H1 (cell line): ENCODE measurements around the gene STAMBPL1. TPM values are rescaled to one million over a fixed set of nuclear protein-coding genes. Genes with fewer than 3 reads are reported as not detected.

Experiments
- CTCF ChIA-PET: fragments of 300-600 bp; sonication (Branson Sonifier 250); formaldehyde crosslinking; loops from one replicate; lab custom pipeline; 2021; ENCODE audit not compliant: partially characterized antibody; lab: Charles Lee
- POLR2A ChIA-PET: fragments of 300-600 bp; sonication (Branson Sonifier 250); formaldehyde crosslinking; loops from one replicate; lab custom pipeline; 2021; ENCODE audit warnings: inconsistent platforms; ENCODE audit not compliant: partially characterized antibody; lab: Charles Lee
- DNase-seq, 2 experiments: peaks; one replicate each; pipeline versions ENCODE4 v3.0.0 to v3.0.0-alpha.2; 2010 to 2022; ENCODE audit warnings: low spot score in 2 of 2, low read depth in 1 of 2, mixed read lengths in 1 of 2
- FAIRE-seq: peaks from 2 replicates; lab custom pipeline; 2011; peaks lifted over from hg19 to GRCh38; lab: Jason Lieb, UNC
- H2AFZ ChIP-seq: 2 replicates; pipeline ENCODE4 v1.8.1; 2012; ENCODE audit warnings: low read length, inconsistent platforms
- H2AK5ac ChIP-seq: 2 replicates; pipeline ENCODE4 v1.6.1; 2013; ENCODE audit warnings: low read depth, low read length
- H2BK120ac ChIP-seq: replicated peaks from 2 replicates; pipeline ENCODE3; 2013; ENCODE audit warnings: low read depth, low read length, inconsistent platforms
- H2BK12ac ChIP-seq: 2 replicates; pipeline ENCODE4 v1.6.1; 2013; ENCODE audit warnings: low read depth, low read length
- H2BK15ac ChIP-seq: 2 replicates; pipeline ENCODE4 v1.6.1; 2013; ENCODE audit warnings: low read length
- H2BK20ac ChIP-seq: 2 replicates; pipeline ENCODE4 v1.6.1; 2013; ENCODE audit warnings: low read length
- H2BK5ac ChIP-seq: 2 replicates; pipeline ENCODE4 v1.6.1; 2013; ENCODE audit warnings: low read depth, low read length
- H3K14ac ChIP-seq: 2 replicates; pipeline ENCODE4 v1.6.1; 2013; ENCODE audit warnings: inconsistent platforms; ENCODE audit not compliant: insufficient read length
- H3K18ac ChIP-seq: 2 replicates; pipeline ENCODE4 v1.6.1; 2013; ENCODE audit warnings: low read length; ENCODE audit errors: extremely low read depth
- H3K23ac ChIP-seq: 2 replicates; pipeline ENCODE4 v1.6.1; 2013; ENCODE audit warnings: inconsistent platforms; ENCODE audit not compliant: insufficient read length
- H3K23me2 ChIP-seq: 2 replicates; pipeline ENCODE4 v1.6.1; 2013; ENCODE audit warnings: low read depth, low read length
- H3K27ac ChIP-seq: 2 replicates; pipeline ENCODE4 v1.6.1; 2011; ENCODE audit warnings: low read depth, low read length, inconsistent platforms
- H3K27me3 ChIP-seq, 4 experiments: replicated peaks in 1 of 4; 1 replicate in 1 of 4; 2 replicates in 3 of 4; pipeline versions ENCODE4 v1.6.1 to v1.8.1; 2011 to 2013; ENCODE audit warnings: low read length in 3 of 4, mild to moderate bottlenecking in 3 of 4, inconsistent platforms in 2 of 4, mixed read lengths in 2 of 4, moderate library complexity in 1 of 4; ENCODE audit not compliant: control insufficient read depth in 3 of 4, insufficient read depth in 3 of 4; ENCODE audit errors: extremely low read depth in 1 of 4
- H3K36me3 ChIP-seq, 4 experiments: 2 replicates each; pipeline versions ENCODE4 v1.6.1 to v1.8.1; 2011 to 2013; ENCODE audit warnings: mild to moderate bottlenecking in 4 of 4, low read length in 3 of 4, moderate library complexity in 2 of 4, control low read depth in 1 of 4, inconsistent platforms in 1 of 4; ENCODE audit not compliant: insufficient read depth in 4 of 4, control insufficient read depth in 2 of 4
- H3K4ac ChIP-seq: replicated peaks from 2 replicates; pipeline ENCODE3; 2013; ENCODE audit warnings: low read length, low read depth, mixed read lengths, inconsistent platforms; ENCODE audit not compliant: insufficient read length
- H3K4me1 ChIP-seq, 4 experiments: replicated peaks in 1 of 4; 1 replicate in 1 of 4; 2 replicates in 3 of 4; pipeline versions ENCODE4 v1.6.1 to v1.8.1; 2011 to 2013; ENCODE audit warnings: low read length in 3 of 4, inconsistent platforms in 2 of 4, mixed read lengths in 1 of 4; ENCODE audit not compliant: insufficient read depth in 4 of 4, control insufficient read depth in 3 of 4
- H3K4me2 ChIP-seq, 2 experiments: 2 replicates each; pipeline versions ENCODE4 v1.6.1 to v1.8.1; 2011 to 2013; ENCODE audit warnings: low read depth in 2 of 2, low read length in 2 of 2, control low read depth in 1 of 2, inconsistent platforms in 1 of 2, mild to moderate bottlenecking in 1 of 2; ENCODE audit not compliant: insufficient read depth in 1 of 2
- H3K4me3 ChIP-seq, 4 experiments: fragments of 200-600, 300-600 bp in 1 of 4; sonication (generic), shearing (Covaris generic), sonication (Bioruptor Twin) in 1 of 4; 2 replicates each; pipeline versions ENCODE4 v1.5.1 to v1.8.1; 2011 to 2016; ENCODE audit warnings: low read length in 4 of 4, low read depth in 3 of 4, control low read depth in 2 of 4, inconsistent platforms in 2 of 4, mild to moderate bottlenecking in 2 of 4, mixed read lengths in 1 of 4, moderate library complexity in 1 of 4; ENCODE audit not compliant: insufficient read depth in 2 of 4; ENCODE audit errors: extremely low read depth in 1 of 4
- H3K56ac ChIP-seq: replicated peaks from 2 replicates; pipeline ENCODE3; 2013; ENCODE audit warnings: low read depth, mild to moderate bottlenecking, mixed read lengths, low read length, inconsistent platforms; ENCODE audit not compliant: insufficient read length
- H3K79me1 ChIP-seq: 2 replicates; pipeline ENCODE4 v1.6.1; 2013; ENCODE audit warnings: low read depth, low read length, control low read depth
- H3K79me2 ChIP-seq, 2 experiments: 2 replicates each; pipeline versions ENCODE4 v1.6.1 to v1.8.1; 2012 to 2013; ENCODE audit warnings: low read length in 2 of 2, mild to moderate bottlenecking in 2 of 2, inconsistent platforms in 1 of 2; ENCODE audit not compliant: insufficient read depth in 2 of 2, control insufficient read depth in 1 of 2
- H3K9ac ChIP-seq, 4 experiments: replicated peaks in 1 of 4; 1 replicate in 1 of 4; 2 replicates in 3 of 4; pipeline versions ENCODE4 v1.6.1 to v1.8.1; 2011 to 2013; ENCODE audit warnings: low read depth in 3 of 4, low read length in 3 of 4, control low read depth in 2 of 4, mild to moderate bottlenecking in 2 of 4, moderate library complexity in 2 of 4, inconsistent platforms in 1 of 4; ENCODE audit errors: extremely low read depth in 1 of 4
- H3K9me3 ChIP-seq, 2 experiments: 2 replicates each; pipeline versions ENCODE4 v1.6.1 to v1.8.1; 2012 to 2013; ENCODE audit warnings: mild to moderate bottlenecking in 2 of 2, moderate library complexity in 2 of 2, control low read depth in 1 of 2, inconsistent platforms in 1 of 2, low read depth in 1 of 2, low read length in 1 of 2, mixed read lengths in 1 of 2; ENCODE audit not compliant: insufficient read depth in 2 of 2
- H4K20me1 ChIP-seq, 2 experiments: replicated peaks in 1 of 2; 2 replicates each; pipeline versions ENCODE3 to v1.8.1; 2011 to 2013; ENCODE audit warnings: inconsistent platforms in 2 of 2, low read length in 2 of 2, mild to moderate bottlenecking in 1 of 2; ENCODE audit not compliant: insufficient read depth in 2 of 2, control insufficient read depth in 1 of 2
- H4K5ac ChIP-seq: 2 replicates; pipeline ENCODE4 v1.6.1; 2013; ENCODE audit warnings: low read length, low read depth, mixed read lengths, inconsistent platforms; ENCODE audit not compliant: insufficient read length
- H4K8ac ChIP-seq: 2 replicates; pipeline ENCODE4 v1.8.0; 2013; ENCODE audit warnings: mild to moderate bottlenecking, moderate library complexity, low read length, inconsistent platforms; ENCODE audit not compliant: insufficient read depth; ENCODE audit errors: extremely low read depth
- H4K91ac ChIP-seq: replicated peaks from 2 replicates; pipeline ENCODE3; 2013; ENCODE audit warnings: low read length, mixed read lengths, inconsistent platforms; ENCODE audit not compliant: insufficient read length
- CBX5 ChIP-seq: fragments of 300-800, 300-1000 bp; sonication (generic); IDR thresholded peaks from 2 replicates; pipeline ENCODE4 v1.7.1; 2016; ENCODE audit warnings: antibody characterized with exemption, low read length, low read depth
- CBX8 ChIP-seq: fragments of 300-800, 300-1000 bp; sonication (generic); IDR thresholded peaks from 2 replicates; pipeline ENCODE4 v1.7.1; 2016; ENCODE audit warnings: low read depth, low read length, borderline replicate concordance
- CTBP2 ChIP-seq: IDR thresholded peaks from 2 replicates; pipeline ENCODE4 v1.7.0; 2011; ENCODE audit warnings: borderline replicate concordance, mild to moderate bottlenecking, moderate library complexity, mixed read lengths, low read length; ENCODE audit not compliant: insufficient read depth, insufficient read length
- FOSL1 ChIP-seq: IDR thresholded peaks from 2 replicates; pipeline ENCODE4 v1.6.1; 2011; ENCODE audit warnings: mild to moderate bottlenecking, low read depth, low read length, moderate library complexity; ENCODE audit not compliant: insufficient read depth
- KDM5A ChIP-seq: fragments of 200-600 bp; IDR thresholded peaks from 2 replicates; pipeline ENCODE4 v1.7.1; 2012; ENCODE audit warnings: mild to moderate bottlenecking, low read length, inconsistent platforms, mixed read lengths
- PHF8 ChIP-seq: fragments of 200-600 bp; sonication (generic); conservative IDR thresholded peaks from 2 replicates; pipeline ENCODE4 v1.7.1; 2012; ENCODE audit warnings: low read depth, mild to moderate bottlenecking, inconsistent platforms, low read length, moderate library complexity
- POU5F1 ChIP-seq: IDR thresholded peaks from 2 replicates; pipeline ENCODE4 v1.6.1; 2011; ENCODE audit warnings: low read depth, mild to moderate bottlenecking, low read length, moderate library complexity
- RBBP5 ChIP-seq: IDR thresholded peaks from 2 replicates; pipeline ENCODE4 v1.7.1; 2012; ENCODE audit warnings: low read depth, mild to moderate bottlenecking, inconsistent platforms, low read length, moderate library complexity, borderline replicate concordance
- RNF2 ChIP-seq: fragments of 200-900, 300-1000 bp; sonication (generic); IDR thresholded peaks from 2 replicates; pipeline ENCODE4 v1.7.1; 2016; ENCODE audit warnings: borderline replicate concordance, low read depth, mild to moderate bottlenecking, antibody characterized with exemption, low read length; ENCODE audit not compliant: poor library complexity, severe bottlenecking; ENCODE audit errors: missing control alignments
- RXRA ChIP-seq: IDR thresholded peaks from 2 replicates; pipeline ENCODE4 v1.6.1; 2011; ENCODE audit warnings: low read depth, mild to moderate bottlenecking, low read length, moderate library complexity; ENCODE audit not compliant: insufficient read depth
- SIRT6 ChIP-seq: IDR thresholded peaks from one replicate; pipeline ENCODE4 v1.7.1; 2012; ENCODE audit warnings: low read length, inconsistent platforms
- TAF1 ChIP-seq: IDR thresholded peaks from 2 replicates; pipeline ENCODE4 v1.6.1; 2011; ENCODE audit warnings: mild to moderate bottlenecking, low read depth, low read length
- WGBS, 2 experiments: shearing (Covaris generic) in 1 of 2; methylation state at CpG; one replicate each; pipeline versions ENCODE4 v1.1.6 to v1.1.7; 2013 to 2015; ENCODE audit warnings: low lambda C conversion rate in 2 of 2, mixed read lengths in 2 of 2, inconsistent platforms in 1 of 2, low coverage in 1 of 2, missing lambda C conversion rate in 1 of 2; ENCODE audit not compliant: insufficient replicate concordance in 2 of 2, insufficient coverage in 1 of 2, insufficient read length in 1 of 2; ENCODE audit errors: extremely low coverage in 1 of 2, missing lambda C conversion rate in 1 of 2; 5-methylcytosine and 5-hydroxymethylcytosine counted together
- polyA plus RNA-seq, 7 experiments: library from polyadenylated mRNA; depleted of rRNA in 3 of 7; stranded (reverse) in 5 of 7; unstranded in 2 of 7; fragments of >200 nt in 5 of 7; fragments of 200-250 nt in 2 of 7; gene quantifications; 1 replicate in 5 of 7; 2 replicates in 1 of 7; 4 replicates in 1 of 7; pipeline versions ENCODE4 v1.2.1 to v1.2.3, GENCODE V29; 2011 to 2013; ENCODE audit warnings: missing spikeins in 2 of 7, mixed read lengths in 2 of 7
- total RNA-seq: library from RNA; stranded (reverse); fragmentation: NEBNext Ultra II Directional; extraction: Animal tissue kit (Norgen Biotek cat#: 25700); gene quantifications from 2 replicates; pipeline ENCODE4 v1.2.1, GENCODE V29; 2021
- TF ChIP-seq, protein P1 (sequence below): IDR thresholded peaks from 2 replicates; pipeline ENCODE4 v1.6.1; 2012; ENCODE audit warnings: inconsistent platforms

Gene STAMBPL1
- total and polyA plus RNA-seq, 2 of the 8 experiments (the other 6 are each of a cell fraction or from before 2014, with no cell fraction given): 5.5 TPM

DNA sequence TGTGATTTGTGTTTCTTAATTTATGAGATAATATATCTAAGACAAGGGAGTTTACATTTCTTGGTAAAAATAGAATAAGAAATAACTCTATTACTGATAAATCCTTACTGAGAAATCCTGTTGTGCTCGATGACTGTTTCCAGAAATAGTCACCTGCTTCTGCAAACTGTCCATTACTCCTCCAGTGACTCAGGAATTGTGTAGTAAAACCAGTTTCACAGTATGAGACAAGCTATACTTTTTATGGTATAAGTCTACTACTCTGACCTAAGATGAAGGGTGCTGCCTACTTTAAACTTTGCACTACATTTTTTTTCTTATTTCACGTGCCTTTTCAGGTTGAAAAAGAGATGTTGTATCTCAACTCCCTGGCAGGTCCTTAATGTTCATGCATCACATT, 21.6 kb upstream of the STAMBPL1 start:
- Histone ChIP-seq H3K4me3 (no peak overlapping the region), H2AK5ac (no peak overlapping the region), H4K5ac (no peak overlapping the region), H2BK12ac (no peak overlapping the region), H3K9me3 (no peaks in the 10 kb centered on the region), H3K27ac (no peak overlapping the region), H2BK120ac (no peak overlapping the region), H3K23ac (no peak overlapping the region), H3K14ac (no peak overlapping the region), H3K79me1 (no peaks in the 10 kb centered on the region), H3K36me3 (no peaks in the 10 kb centered on the region), H2AFZ (no peak overlapping the region), H3K4ac (no peak overlapping the region), H3K56ac (no peak overlapping the region), H2BK20ac (no peak overlapping the region), H3K9ac (no peak overlapping the region), H3K4me2 (no peak overlapping the region), H3K79me2 (no peaks in the 10 kb centered on the region), H4K20me1 (no peaks in the 10 kb centered on the region), H3K23me2 (no peaks in the 10 kb centered on the region), H3K18ac (no peak overlapping the region), H3K27me3 (no peaks in the 10 kb centered on the region), H3K4me1 (no peaks in the 10 kb centered on the region), H2BK15ac (no peak overlapping the region), H4K91ac (no peak overlapping the region), H4K8ac (no peak overlapping the region), H2BK5ac (no peak overlapping the region)
- no peak for DNase-seq
- POLR2A ChIA-PET: no interaction called here
- no peak for FAIRE-seq
- TF ChIP-seq, protein P1, sequence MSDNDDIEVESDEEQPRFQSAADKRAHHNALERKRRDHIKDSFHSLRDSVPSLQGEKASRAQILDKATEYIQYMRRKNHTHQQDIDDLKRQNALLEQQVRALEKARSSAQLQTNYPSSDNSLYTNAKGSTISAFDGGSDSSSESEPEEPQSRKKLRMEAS: no peak
- TF ChIP-seq RNF2 (no peak), RXRA (no peak), CTBP2 (no peak), POU5F1 (no peak), SIRT6 (no peak), PHF8 (no peak), KDM5A (no peak), TAF1 (no peak), FOSL1 (no peak), CBX5 (no peak), RBBP5 (no peak), CBX8 (no peak)
- WGBS, 2 experiments: 82% methylated on average over 2 of the region's 2 CpGs; no CpG with 5 or more reads in 1 of the 2 experiments
- CTCF ChIA-PET: interaction anchor here (1.0 kb wide), 1 partner anchor 74 kb away, joined by 3 read pairs; no protein-coding TSS in a partner anchor
